Transverse colon (tissue), 4 donors: ENCODE data around the gene SMAP1. TPM values are rescaled to one million over a fixed set of nuclear protein-coding genes. Genes with fewer than 3 reads are reported as not detected.

Source experiments
- DNase-seq: peaks from one replicate; pipeline ENCODE4 v3.0.0-alpha.2; 2019
- H3K27ac ChIP-seq, 4 donors: fragments of 200-600 bp; sonication (generic); 2 replicates each; pipeline ENCODE4 v1.5.1; 2016 to 2018; ENCODE audit warnings: inconsistent platforms in 4 of 4
- H3K27me3 ChIP-seq: fragments of 200-600 bp; sonication (generic); 2 replicates; pipeline ENCODE4 v1.5.1; 2017; ENCODE audit warnings: inconsistent platforms
- H3K36me3 ChIP-seq, 4 donors: fragments of 200-600 bp; sonication (generic); 2 replicates each; pipeline ENCODE4 v1.5.1; 2017 to 2019; ENCODE audit warnings: inconsistent platforms in 4 of 4
- H3K4me1 ChIP-seq, 4 donors: fragments of 200-600 bp; sonication (generic); 2 replicates each; pipeline ENCODE4 v1.5.1; 2017 to 2020; ENCODE audit warnings: inconsistent platforms in 4 of 4
- H3K4me3 ChIP-seq, 4 donors: fragments of 200-600 bp; sonication (generic); 1 replicate in 1 of 4; 2 replicates in 3 of 4; pipeline versions ENCODE4 v1.5.1 to v1.6.1; 2017 to 2019; ENCODE audit warnings: inconsistent platforms in 4 of 4
- H3K9me3 ChIP-seq, 2 donors: fragments of 200-600 bp; sonication (generic); 2 replicates each; pipeline ENCODE4 v1.5.1; 2017 to 2019; ENCODE audit warnings: inconsistent platforms in 2 of 2
- EP300 ChIP-seq: sonication (generic); formaldehyde crosslinking; IDR thresholded peaks from one replicate; pipeline ENCODE4 v1.6.1; 2017; ENCODE audit warnings: antibody characterized with exemption, low read depth
- POLR2A ChIP-seq: fragments of 450-650 bp; IDR thresholded peaks from one replicate; pipeline ENCODE4 v1.6.1; 2016; ENCODE audit warnings: antibody characterized with exemption, mild to moderate bottlenecking, moderate library complexity
- POLR2AphosphoS5 ChIP-seq, 3 donors: sonication (generic); formaldehyde crosslinking; IDR thresholded peaks; one replicate each; pipeline ENCODE4 v1.6.1; 2016; ENCODE audit warnings: antibody characterized with exemption in 3 of 3
- WGBS, 2 donors: methylation state at CpG; one replicate each; pipeline ENCODE4 v1.1.5; 2018; ENCODE audit warnings: low coverage in 1 of 2; 5-methylcytosine and 5-hydroxymethylcytosine counted together
- in situ Hi-C, 4 donors: fragments of 200-750 bp; cut with MboI; loops; one replicate each; pipeline versions ENCODE4 v1.15.0 to v1.15.1; 2017; ENCODE audit warnings: low sequenced_read_pairs in 3 of 4, low pct_ligation_motif_present in 1 of 4, low pct_unique_long_range_greater_than_20kb in 1 of 4
- intact Hi-C: fragments of 100-400 bp; cut with DNase I; formaldehyde crosslinking; loops from one replicate; pipeline ENCODE4 v1.15.1; 2023; ENCODE audit warnings: low total_unique reads
- total RNA-seq, 4 donors: library from RNA; depleted of rRNA; stranded (reverse); fragments of >200 nt; gene quantifications; one replicate each; pipeline ENCODE4 v1.1.0, GENCODE V29; 2016
- TF ChIP-seq, protein P1 (sequence below), 5 experiments: fragments of 200-600 bp in 3 of 5; fragments of 450-650 bp in 2 of 5; sonication (generic) in 3 of 5; IDR thresholded peaks; 1 replicate in 2 of 5; 2 replicates in 3 of 5; pipeline ENCODE4 v1.5.1; 2016 to 2017; ENCODE audit warnings: antibody characterized with exemption in 5 of 5, inconsistent platforms in 3 of 5, mild to moderate bottlenecking in 2 of 5, moderate library complexity in 1 of 5

The SMAP1 gene
- total RNA-seq, 4 donors from 2014 or later: 10.3 to 49.3 (median 35.3) TPM

DNA sequence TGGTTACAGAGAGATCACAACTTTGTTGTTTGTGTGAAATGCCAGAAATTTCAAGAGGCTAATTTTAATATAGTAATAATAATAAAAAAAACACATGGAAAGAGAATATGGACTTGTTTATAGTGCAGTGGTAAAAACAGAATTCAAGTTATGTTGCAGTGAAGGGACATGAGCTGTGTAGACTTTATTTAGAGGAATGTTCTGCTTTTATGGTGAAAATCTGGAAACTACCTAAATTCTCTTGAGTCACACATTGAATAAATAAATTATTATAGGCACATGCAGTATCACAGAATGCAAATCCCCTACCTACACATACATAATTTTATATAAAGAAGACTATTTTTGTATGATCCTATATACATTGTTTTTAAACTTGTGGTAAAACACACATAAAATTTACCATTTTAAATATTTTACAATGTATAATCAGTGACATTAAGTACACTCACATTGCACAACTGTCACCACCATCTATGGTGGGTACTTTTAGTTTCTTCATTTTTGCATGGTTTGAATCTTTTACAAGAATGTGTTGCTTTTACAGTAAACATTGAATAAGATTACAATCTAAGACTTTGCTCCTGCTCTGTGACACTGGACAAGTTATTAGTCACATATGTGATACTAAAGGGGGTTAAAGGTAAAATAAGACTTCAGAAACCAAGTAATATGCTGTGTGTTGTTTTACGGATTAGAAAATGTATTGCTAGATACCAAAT is 181.8 kb downstream of the SMAP1 start:
- intact Hi-C loops: no loop called here
- H3K9me3 ChIP-seq: no peaks in the 10 kb centered on the region
- WGBS, 2 donors: 67 to 100% methylated on average over 1 of the region's 1 CpG
- DNase-seq: no peak
- no peaks in the 10 kb centered on the region for H3K36me3 ChIP-seq
- H3K27ac ChIP-seq: no peak overlapping the region
- no peaks in the 10 kb centered on the region for H3K4me1 ChIP-seq
- H3K4me3 ChIP-seq: no peak overlapping the region
- TF ChIP-seq POLR2A (no peak), EP300 (no peak)
- TF ChIP-seq, protein P1, sequence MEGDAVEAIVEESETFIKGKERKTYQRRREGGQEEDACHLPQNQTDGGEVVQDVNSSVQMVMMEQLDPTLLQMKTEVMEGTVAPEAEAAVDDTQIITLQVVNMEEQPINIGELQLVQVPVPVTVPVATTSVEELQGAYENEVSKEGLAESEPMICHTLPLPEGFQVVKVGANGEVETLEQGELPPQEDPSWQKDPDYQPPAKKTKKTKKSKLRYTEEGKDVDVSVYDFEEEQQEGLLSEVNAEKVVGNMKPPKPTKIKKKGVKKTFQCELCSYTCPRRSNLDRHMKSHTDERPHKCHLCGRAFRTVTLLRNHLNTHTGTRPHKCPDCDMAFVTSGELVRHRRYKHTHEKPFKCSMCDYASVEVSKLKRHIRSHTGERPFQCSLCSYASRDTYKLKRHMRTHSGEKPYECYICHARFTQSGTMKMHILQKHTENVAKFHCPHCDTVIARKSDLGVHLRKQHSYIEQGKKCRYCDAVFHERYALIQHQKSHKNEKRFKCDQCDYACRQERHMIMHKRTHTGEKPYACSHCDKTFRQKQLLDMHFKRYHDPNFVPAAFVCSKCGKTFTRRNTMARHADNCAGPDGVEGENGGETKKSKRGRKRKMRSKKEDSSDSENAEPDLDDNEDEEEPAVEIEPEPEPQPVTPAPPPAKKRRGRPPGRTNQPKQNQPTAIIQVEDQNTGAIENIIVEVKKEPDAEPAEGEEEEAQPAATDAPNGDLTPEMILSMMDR (IDR thresholded peaks at IDR 0.05): no peak
- no peaks in the 10 kb centered on the region for H3K27me3 ChIP-seq
- in situ Hi-C loops: no loop called here

DNA sequence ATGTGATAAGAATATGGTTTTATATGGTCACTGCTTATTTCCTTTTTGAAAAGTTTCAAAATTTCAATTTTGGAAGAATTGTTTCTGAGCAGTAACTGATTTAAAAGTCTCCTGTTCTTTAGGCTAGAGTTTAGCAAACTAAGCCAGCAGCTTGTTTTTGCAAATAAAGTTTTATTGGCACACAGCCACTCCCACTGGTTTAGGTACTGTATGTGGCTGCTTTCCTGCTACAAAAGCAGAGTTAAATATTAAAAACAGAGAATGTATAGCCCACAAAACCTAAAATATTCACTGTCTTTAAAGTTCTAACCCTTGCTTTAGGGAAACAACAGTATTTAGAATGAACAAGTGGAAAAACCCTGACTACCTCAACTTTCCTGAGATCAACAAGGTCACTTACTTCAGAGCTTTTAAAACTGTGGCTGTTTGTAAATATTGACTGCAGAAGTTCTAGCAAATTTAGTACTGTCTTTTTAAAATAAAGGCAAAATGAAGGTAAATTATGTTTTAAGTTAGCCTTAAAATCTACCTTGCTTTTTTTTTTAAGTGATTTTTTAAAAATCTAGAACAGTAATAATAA is 185.1 kb downstream of the SMAP1 start:
- no peaks in the 10 kb centered on the region for H3K36me3 ChIP-seq
- H3K9me3 ChIP-seq: no peaks in the 10 kb centered on the region
- no peak overlapping the region for H3K27ac ChIP-seq
- in situ Hi-C loops: no loop called here
- TF ChIP-seq EP300 (no peak), POLR2A (no peak), POLR2AphosphoS5 (IDR thresholded peaks at IDR 0.05) (no peak)
- TF ChIP-seq, protein P1 (IDR thresholded peaks at IDR 0.05): no peak
- no peaks in the 10 kb centered on the region for H3K4me1 ChIP-seq
- H3K4me3 ChIP-seq: no peak overlapping the region
- intact Hi-C loops: no loop called here
- DNase-seq: no peak
- no peaks in the 10 kb centered on the region for H3K27me3 ChIP-seq

DNA sequence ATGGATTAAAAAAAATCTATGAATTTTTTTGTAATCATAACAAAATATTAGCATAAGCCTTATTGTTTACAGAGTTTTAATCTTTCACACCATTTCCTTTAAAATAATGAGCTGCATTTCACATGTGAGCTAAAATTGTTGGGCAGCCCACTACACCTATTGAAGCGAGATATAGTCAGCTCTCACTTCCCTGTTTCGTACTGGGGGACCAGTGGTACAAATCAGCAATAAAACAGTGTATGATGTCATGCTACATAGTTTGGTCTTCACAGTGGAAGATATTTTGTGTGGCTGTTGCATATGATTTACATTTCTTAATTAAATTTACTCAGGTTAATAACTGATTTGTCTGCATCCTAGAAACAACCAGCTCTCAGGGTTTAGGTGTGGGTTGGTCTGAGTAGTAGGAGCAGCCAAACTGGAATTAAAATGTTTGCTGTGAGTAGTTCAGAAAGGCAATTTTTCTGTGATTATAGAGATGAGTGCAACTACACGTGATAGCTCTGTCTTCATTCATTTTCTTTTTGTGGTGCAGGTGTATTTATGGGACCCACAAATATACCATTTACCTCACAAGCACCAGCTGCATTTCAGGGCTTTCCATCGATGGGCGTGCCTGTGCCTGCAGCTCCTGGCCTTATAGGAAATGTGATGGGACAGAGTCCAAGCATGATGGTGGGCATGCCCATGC is 189.8 kb downstream of the SMAP1 start:
- intact Hi-C loops (no loop called here), in situ Hi-C loops (no loop called here)
- Histone ChIP-seq H3K4me1 (no peaks in the 10 kb centered on the region), H3K4me3 (no peak overlapping the region), H3K27ac (no peak overlapping the region), H3K36me3 (no peaks in the 10 kb centered on the region), H3K9me3 (no peaks in the 10 kb centered on the region), H3K27me3 (no peaks in the 10 kb centered on the region)
- 83 to 92% methylated on average over 3 to 5 of the region's 5 CpGs for WGBS, 2 donors
- DNase-seq: no peak
- TF ChIP-seq, protein P1 (IDR thresholded peaks at IDR 0.05): no peak
- TF ChIP-seq POLR2A: no peak
- TF ChIP-seq EP300: no peak
- no peak for TF ChIP-seq POLR2AphosphoS5 (IDR thresholded peaks at IDR 0.05)

DNA sequence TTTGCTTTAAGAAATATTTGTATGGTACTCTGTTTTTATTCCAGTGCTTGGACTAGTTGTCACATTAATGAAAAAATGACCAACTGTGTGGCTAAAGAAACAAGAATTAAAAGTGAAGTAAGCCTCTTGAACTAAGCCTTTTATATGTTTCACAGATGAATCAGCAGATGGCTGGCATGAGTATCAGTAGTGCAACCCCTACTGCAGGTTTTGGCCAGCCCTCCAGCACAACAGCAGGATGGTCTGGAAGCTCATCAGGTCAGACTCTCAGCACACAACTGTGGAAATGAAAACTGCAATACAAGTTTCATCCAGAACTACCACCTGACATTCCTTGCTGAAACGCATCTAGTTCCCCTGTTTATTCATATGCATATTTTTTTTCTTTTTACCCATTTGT is 192.4 kb downstream of the SMAP1 start:
- in situ Hi-C loops (no loop called here), intact Hi-C loops (no loop called here)
- no peaks in the 10 kb centered on the region for H3K27me3 ChIP-seq
- no peak for DNase-seq
- no peak overlapping the region for H3K27ac ChIP-seq
- no peaks in the 10 kb centered on the region for H3K4me1 ChIP-seq
- no peaks in the 10 kb centered on the region for H3K36me3 ChIP-seq
- TF ChIP-seq POLR2AphosphoS5 (IDR thresholded peaks at IDR 0.05) (no peak), EP300 (no peak), POLR2A (no peak)
- TF ChIP-seq, protein P1 (IDR thresholded peaks at IDR 0.05): no peak
- WGBS, 2 donors: 94 to 100% methylated on average over 1 of the region's 1 CpG
- no peaks in the 10 kb centered on the region for H3K9me3 ChIP-seq
- no peak overlapping the region for H3K4me3 ChIP-seq
